Peyer's patch (tissue), 4 donors: ENCODE data around the gene TBL1X. TPM values are rescaled to one million over a fixed set of nuclear protein-coding genes. Genes with fewer than 3 reads are reported as not detected.

Source experiments
- DNase-seq, 3 donors: peaks; one replicate each; pipeline ENCODE4 v3.0.0-alpha.2; 2017 to 2019
- H3K27ac ChIP-seq, 4 donors: fragments of 200-600 bp; sonication (generic); one replicate each; pipeline ENCODE4 v1.5.1; 2016 to 2019
- H3K27me3 ChIP-seq, 2 donors: fragments of 200-600 bp; sonication (generic); one replicate each; pipeline ENCODE4 v1.5.1; 2019
- H3K36me3 ChIP-seq, 3 donors: fragments of 200-600 bp; sonication (generic); one replicate each; pipeline ENCODE4 v1.5.1; 2016 to 2019
- H3K4me1 ChIP-seq, 4 donors: fragments of 200-600 bp; sonication (generic); one replicate each; pipeline ENCODE4 v1.5.1; 2016 to 2019
- H3K4me3 ChIP-seq, 4 donors: fragments of 200-600 bp; sonication (generic); 1 replicate in 3 of 4; 2 replicates in 1 of 4; pipeline ENCODE4 v1.5.1; 2016 to 2019; ENCODE audit warnings: mild to moderate bottlenecking in 1 of 4
- H3K9me3 ChIP-seq, 4 donors: fragments of 200-600 bp; sonication (generic); one replicate each; pipeline ENCODE4 v1.5.1; 2016 to 2019; ENCODE audit warnings: mild to moderate bottlenecking in 1 of 4
- CTCF ChIP-seq, 6 experiments: fragments of 450-650 bp in 4 of 6; fragments of 200-600 bp in 2 of 6; sonication (generic) in 1 of 6; IDR thresholded peaks; one replicate each; pipeline ENCODE4 v1.5.1; 2017 to 2019; ENCODE audit warnings: antibody characterized with exemption in 6 of 6, mild to moderate bottlenecking in 3 of 6, moderate library complexity in 1 of 6
- POLR2A ChIP-seq, 2 donors: fragments of 450-650 bp; IDR thresholded peaks; one replicate each; pipeline ENCODE4 v1.5.1; 2017; ENCODE audit warnings: antibody characterized with exemption in 2 of 2, mild to moderate bottlenecking in 2 of 2, moderate library complexity in 2 of 2
- total RNA-seq, 4 donors: library from RNA; depleted of rRNA; stranded (reverse); fragments of >200 nt; gene quantifications; one replicate each; pipeline ENCODE4 v1.1.0, GENCODE V29; 2016

TBL1X gene
- total RNA-seq, 4 donors from 2014 or later: 3.9 to 29.7 (median 5.0) TPM

GRCh38 chrX:9704876-9705465 lies 240.1 kb downstream of the TBL1X start:
- H3K36me3 ChIP-seq: peaks cover 0 to 7% (median 0%) of the 10 kb centered on the region in 3 donors
- no peak overlapping the region for H3K4me3 ChIP-seq
- H3K27me3 ChIP-seq: no peaks in the 10 kb centered on the region
- no peak for DNase-seq
- H3K9me3 ChIP-seq: no peaks in the 10 kb centered on the region
- H3K27ac ChIP-seq: no peak overlapping the region
- H3K4me1 ChIP-seq: no peaks in the 10 kb centered on the region
- no peak for TF ChIP-seq CTCF (IDR thresholded peaks at IDR 0.05)
- no peak for TF ChIP-seq POLR2A (IDR thresholded peaks at IDR 0.05)

GRCh38 chrX:9706421-9706820 lies 241.6 kb downstream of the TBL1X start:
- Histone ChIP-seq H3K4me3 (no peak overlapping the region), H3K36me3 (peaks cover 0 to 10% (median 0%) of the 10 kb centered on the region in 3 donors), H3K27me3 (no peaks in the 10 kb centered on the region), H3K4me1 (no peaks in the 10 kb centered on the region), H3K27ac (no peak overlapping the region), H3K9me3 (no peaks in the 10 kb centered on the region)
- DNase-seq: no peak
- no peak for TF ChIP-seq POLR2A (IDR thresholded peaks at IDR 0.05)
- TF ChIP-seq CTCF (IDR thresholded peaks at IDR 0.05): no peak

GRCh38 chrX:9707306-9708033 lies 242.6 kb downstream of the TBL1X start:
- no peak for DNase-seq
- Histone ChIP-seq H3K36me3 (peaks cover 0 to 19% (median 0%) of the 10 kb centered on the region in 3 donors), H3K9me3 (no peaks in the 10 kb centered on the region), H3K27me3 (no peaks in the 10 kb centered on the region), H3K27ac (no peak overlapping the region), H3K4me1 (no peaks in the 10 kb centered on the region), H3K4me3 (no peak overlapping the region)
- TF ChIP-seq CTCF (IDR thresholded peaks at IDR 0.05) (no peak), POLR2A (IDR thresholded peaks at IDR 0.05) (no peak)

- DNase-seq: no peak
- Histone ChIP-seq H3K27me3 (no peaks in the 10 kb centered on the region), H3K9me3 (no peaks in the 10 kb centered on the region), H3K27ac (no peak overlapping the region), H3K4me3 (no peak overlapping the region), H3K4me1 (no peaks in the 10 kb centered on the region), H3K36me3 (peaks cover 0 to 19% (median 0%) of the 10 kb centered on the region in 3 donors)
- TF ChIP-seq POLR2A (IDR thresholded peaks at IDR 0.05) (no peak), CTCF (IDR thresholded peaks at IDR 0.05) (no peak)
Measured at GRCh38 chrX:9708086-9708485, 243.2 kb downstream of the TBL1X start.

GRCh38 chrX:9708923-9709553 lies 244.2 kb downstream of the TBL1X start:
- H3K4me1 ChIP-seq: no peaks in the 10 kb centered on the region
- H3K27ac ChIP-seq: no peak overlapping the region
- peak; percentile 62 to 82 (median 70) for TF ChIP-seq CTCF (IDR thresholded peaks at IDR 0.05)
- no peak for TF ChIP-seq POLR2A (IDR thresholded peaks at IDR 0.05)
- H3K36me3 ChIP-seq: peaks cover 0 to 19% (median 0%) of the 10 kb centered on the region in 3 donors
- no peaks in the 10 kb centered on the region for H3K9me3 ChIP-seq
- DNase-seq: peak; percentile 71 to 92 (median 77)
- H3K4me3 ChIP-seq: no peak overlapping the region
- H3K27me3 ChIP-seq: no peaks in the 10 kb centered on the region
